ENCODE data around the gene UMODL1. TPM values are rescaled to one million over a fixed set of nuclear protein-coding genes. Genes with fewer than 3 reads are reported as not detected.

The UMODL1 gene
- total RNA-seq, 3 donors from 2014 or later = 0.14 to 0.90 (median 0.16) TPM

- Histone ChIP-seq H3K4me1 (ENCODE audit: low read depth) (peaks cover 31% of the 10 kb centered on the region), H3K36me3 (ENCODE audit: low read depth) (no peaks in the 10 kb centered on the region), H3K9me3 (no peaks in the 10 kb centered on the region), H3K4me3 (no peak overlapping the region)
- intact Hi-C loops (cut with DNase I, micrococcal nuclease) = no loop called here
- DNase-seq (peak in 2 of 3 donors; percentile 28 to 46), ATAC-seq (no peak)
- TF ChIP-seq, protein P1, sequence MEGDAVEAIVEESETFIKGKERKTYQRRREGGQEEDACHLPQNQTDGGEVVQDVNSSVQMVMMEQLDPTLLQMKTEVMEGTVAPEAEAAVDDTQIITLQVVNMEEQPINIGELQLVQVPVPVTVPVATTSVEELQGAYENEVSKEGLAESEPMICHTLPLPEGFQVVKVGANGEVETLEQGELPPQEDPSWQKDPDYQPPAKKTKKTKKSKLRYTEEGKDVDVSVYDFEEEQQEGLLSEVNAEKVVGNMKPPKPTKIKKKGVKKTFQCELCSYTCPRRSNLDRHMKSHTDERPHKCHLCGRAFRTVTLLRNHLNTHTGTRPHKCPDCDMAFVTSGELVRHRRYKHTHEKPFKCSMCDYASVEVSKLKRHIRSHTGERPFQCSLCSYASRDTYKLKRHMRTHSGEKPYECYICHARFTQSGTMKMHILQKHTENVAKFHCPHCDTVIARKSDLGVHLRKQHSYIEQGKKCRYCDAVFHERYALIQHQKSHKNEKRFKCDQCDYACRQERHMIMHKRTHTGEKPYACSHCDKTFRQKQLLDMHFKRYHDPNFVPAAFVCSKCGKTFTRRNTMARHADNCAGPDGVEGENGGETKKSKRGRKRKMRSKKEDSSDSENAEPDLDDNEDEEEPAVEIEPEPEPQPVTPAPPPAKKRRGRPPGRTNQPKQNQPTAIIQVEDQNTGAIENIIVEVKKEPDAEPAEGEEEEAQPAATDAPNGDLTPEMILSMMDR (IDR thresholded peaks at IDR 0.05) = no peak
Observed at GRCh38 chr21:42061986-42062235, 9.2 kb upstream of the UMODL1 start.

DNA sequence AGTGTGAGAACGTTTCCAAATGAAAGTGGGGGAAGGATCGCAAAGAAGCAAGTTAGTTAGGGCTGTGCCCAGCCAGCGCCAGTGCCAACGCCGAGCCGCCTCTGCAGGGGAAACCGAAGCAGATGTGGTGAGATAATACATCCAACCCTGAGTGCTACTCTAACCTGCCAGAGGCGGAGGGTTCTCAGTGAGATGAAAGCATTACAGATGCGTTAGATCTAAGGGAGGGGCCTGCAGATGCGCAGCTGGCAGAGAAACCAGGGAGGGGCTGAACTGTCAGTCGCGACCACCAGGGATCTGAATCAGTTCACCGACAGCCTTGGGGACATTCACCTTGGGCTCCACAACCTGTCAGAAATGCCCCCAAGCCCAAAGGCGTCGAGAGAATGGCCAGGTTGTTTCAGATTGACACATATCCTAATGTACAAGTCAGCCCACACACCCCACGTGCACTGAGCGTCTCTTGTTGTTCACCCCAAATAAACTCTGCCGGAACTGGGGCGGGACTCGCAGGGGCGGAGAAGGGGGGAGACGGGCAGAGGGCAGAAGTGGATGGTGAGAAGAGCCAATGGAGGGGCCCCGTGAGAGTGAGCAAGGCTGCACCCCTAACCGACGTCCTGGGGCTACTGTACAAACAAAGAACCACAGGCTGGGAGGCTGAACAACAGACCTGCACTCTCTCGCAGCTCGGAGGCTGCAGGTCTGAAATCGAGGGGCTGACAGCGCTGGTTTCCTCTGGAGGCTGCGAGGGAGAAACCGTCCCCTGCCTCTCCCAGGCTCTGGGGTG is 8.7 kb upstream of the UMODL1 start:
- Histone ChIP-seq H3K36me3 (ENCODE audit: low read depth) (no peaks in the 10 kb centered on the region), H3K9me3 (no peaks in the 10 kb centered on the region), H3K4me3 (no peak overlapping the region), H3K4me1 (ENCODE audit: low read depth) (peaks cover 27% of the 10 kb centered on the region)
- intact Hi-C loops (cut with DNase I, micrococcal nuclease) = no loop called here
- peak; percentile 72 to 91 (median 72) for DNase-seq
- TF ChIP-seq, protein P1 (IDR thresholded peaks at IDR 0.05) = no peak
- peak; percentile 70 for ATAC-seq

GRCh38 chr21:42063191-42063570 is 7.9 kb upstream of the UMODL1 start:
- H3K36me3 ChIP-seq (ENCODE audit: low read depth) = no peaks in the 10 kb centered on the region
- intact Hi-C loops (cut with DNase I, micrococcal nuclease) = no loop called here
- TF ChIP-seq, protein P1 (IDR thresholded peaks at IDR 0.05) = no peak
- ATAC-seq (peak; percentile 46), DNase-seq (peak; percentile 66 to 69 (median 68))
- no peak overlapping the region for H3K4me3 ChIP-seq
- peaks cover 20% of the 10 kb centered on the region for H3K4me1 ChIP-seq (ENCODE audit: low read depth)
- no peaks in the 10 kb centered on the region for H3K9me3 ChIP-seq

DNA sequence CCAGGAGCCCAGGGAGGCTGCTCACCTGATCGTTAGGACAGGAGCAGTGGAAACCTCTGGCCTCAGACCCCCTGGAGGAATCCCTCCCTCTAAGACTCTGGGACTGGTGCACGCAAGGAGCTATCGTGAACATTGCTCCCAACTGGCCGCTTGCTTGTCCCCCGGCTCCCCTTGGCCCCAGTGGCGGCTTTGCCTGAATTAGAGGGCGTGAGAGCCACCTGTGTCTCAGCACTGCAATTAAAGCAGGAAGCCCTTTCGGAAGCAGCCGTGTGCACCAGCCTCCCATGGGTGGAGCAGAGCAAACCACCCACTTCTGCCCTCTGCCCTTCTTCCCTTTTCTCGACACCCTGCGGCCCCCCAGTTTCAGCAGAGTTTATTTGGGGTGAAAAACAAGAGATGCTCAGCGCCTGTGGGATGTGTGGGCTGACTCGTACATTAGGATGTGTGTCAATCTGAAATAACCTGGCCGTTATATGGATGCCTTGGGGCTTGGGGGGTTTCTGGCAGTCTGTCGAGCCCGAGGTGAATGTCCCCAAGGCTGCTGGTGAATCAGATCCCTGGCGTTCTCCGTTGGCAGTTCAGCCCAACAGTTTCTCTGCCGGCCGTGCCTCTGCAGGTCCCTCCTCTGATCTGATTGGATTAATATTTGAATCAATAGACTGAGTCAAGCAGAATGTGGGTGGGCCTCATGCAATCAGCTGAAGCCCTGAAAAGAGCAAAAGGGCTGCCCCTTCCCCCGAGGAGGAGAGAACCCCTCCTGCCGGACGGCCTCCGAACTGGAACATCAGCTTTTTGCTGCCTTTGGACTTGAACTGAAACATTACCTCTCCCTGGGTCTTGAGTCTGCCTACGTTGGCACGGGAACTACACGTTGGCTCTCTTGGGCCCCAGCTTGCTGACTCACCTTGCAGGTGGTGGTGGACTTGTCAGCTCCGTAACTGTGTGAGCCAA is 7.3 kb upstream of the UMODL1 start:
- Histone ChIP-seq H3K4me1 (ENCODE audit: low read depth) (peaks cover 17% of the 10 kb centered on the region), H3K9me3 (no peaks in the 10 kb centered on the region), H3K36me3 (ENCODE audit: low read depth) (no peaks in the 10 kb centered on the region), H3K4me3 (no peak overlapping the region)
- peak; percentile 75 to 85 (median 78) for DNase-seq
- peak; percentile 83 for ATAC-seq
- TF ChIP-seq, protein P1 (IDR thresholded peaks at IDR 0.05) = no peak
- intact Hi-C loops (cut with DNase I, micrococcal nuclease) = no loop called here

GRCh38 chr21:42066521-42066920 is 4.6 kb upstream of the UMODL1 start:
- intact Hi-C loops (cut with DNase I, micrococcal nuclease) = no loop called here
- Histone ChIP-seq H3K9me3 (no peaks in the 10 kb centered on the region), H3K36me3 (ENCODE audit: low read depth) (no peaks in the 10 kb centered on the region), H3K4me1 (ENCODE audit: low read depth) (peaks cover 17% of the 10 kb centered on the region), H3K4me3 (no peak overlapping the region)
- no peak for ATAC-seq
- TF ChIP-seq, protein P1 (IDR thresholded peaks at IDR 0.05) = no peak
- DNase-seq = peak in 1 of 3 donors; percentile 17

All from mucosa of descending colon (tissue), 3 donors.